Neutrophil (primary cell): ENCODE results near the gene SLC4A7.

Experiments
- H3K27ac ChIP-seq: fragments of 200-600 bp; sonication (generic); 2 replicates; pipeline ENCODE4 v1.5.1; 2016; ENCODE audit warnings: mild to moderate bottlenecking, moderate library complexity
- H3K27me3 ChIP-seq: fragments of 200-600 bp; sonication (generic); 2 replicates; pipeline ENCODE4 v1.6.0; 2016; ENCODE audit warnings: mild to moderate bottlenecking
- H3K36me3 ChIP-seq: fragments of 200-600 bp; sonication (generic); 2 replicates; pipeline ENCODE4 v1.5.1; 2017
- H3K4me1 ChIP-seq, 2 experiments: fragments of 200-600 bp in 1 of 2; sonication (generic) in 1 of 2; 1 replicate in 1 of 2; 2 replicates in 1 of 2; pipeline versions ENCODE4 v1.5.1 to v1.6.1; 2013 to 2016; ENCODE audit warnings: low read depth in 1 of 2, low read length in 1 of 2, mild to moderate bottlenecking in 1 of 2, moderate library complexity in 1 of 2; ENCODE audit not compliant: control insufficient read depth in 1 of 2, insufficient read depth in 1 of 2
- H3K4me3 ChIP-seq, 2 experiments: fragments of 200-600 bp in 1 of 2; sonication (generic) in 1 of 2; 1 replicate in 1 of 2; 2 replicates in 1 of 2; pipeline ENCODE4 v1.5.1; 2013 to 2016; ENCODE audit warnings: low read depth in 1 of 2, low read length in 1 of 2, mild to moderate bottlenecking in 1 of 2, moderate library complexity in 1 of 2
- H3K9me3 ChIP-seq: fragments of 200-600 bp; sonication (generic); 2 replicates; pipeline ENCODE4 v1.5.1; 2016
- CTCF ChIP-seq: fragments of 200-600 bp; sonication (generic); IDR thresholded peaks from 2 replicates; pipeline ENCODE4 v1.5.1; 2016; ENCODE audit warnings: antibody characterized with exemption

Gene SLC4A7

GRCh38 chr3:27501759-27502158 is 17.6 kb upstream of the SLC4A7 start:
- Histone ChIP-seq H3K9me3 (no peaks in the 10 kb centered on the region), H3K4me3 (no peak overlapping the region), H3K4me1 (peaks cover 0 to 5% of the 10 kb centered on the region in 2 experiments), H3K36me3 (no peaks in the 10 kb centered on the region), H3K27ac (no peak overlapping the region), H3K27me3 (no peaks in the 10 kb centered on the region)
- TF ChIP-seq CTCF = no peak

- Histone ChIP-seq H3K27ac (no peak overlapping the region), H3K36me3 (no peaks in the 10 kb centered on the region), H3K4me1 (peaks cover 0 to 5% of the 10 kb centered on the region in 2 experiments), H3K27me3 (no peaks in the 10 kb centered on the region), H3K9me3 (no peaks in the 10 kb centered on the region), H3K4me3 (no peak overlapping the region)
- no peak for TF ChIP-seq CTCF
Observed at GRCh38 chr3:27500986-27501385, 16.8 kb upstream of the SLC4A7 start.

- Histone ChIP-seq H3K4me3 (no peak overlapping the region), H3K27me3 (no peaks in the 10 kb centered on the region), H3K27ac (no peak overlapping the region), H3K4me1 (peaks cover 0 to 5% of the 10 kb centered on the region in 2 experiments), H3K36me3 (no peaks in the 10 kb centered on the region), H3K9me3 (no peaks in the 10 kb centered on the region)
- TF ChIP-seq CTCF = no peak
Observed at GRCh38 chr3:27500035-27500434, 15.9 kb upstream of the SLC4A7 start.

GRCh38 chr3:27494784-27495183 is 10.6 kb upstream of the SLC4A7 start:
- H3K36me3 ChIP-seq = no peaks in the 10 kb centered on the region
- no peak overlapping the region for H3K4me3 ChIP-seq
- no peaks in the 10 kb centered on the region for H3K9me3 ChIP-seq
- no peaks in the 10 kb centered on the region for H3K27me3 ChIP-seq
- no peaks in the 10 kb centered on the region for H3K4me1 ChIP-seq
- H3K27ac ChIP-seq = no peak overlapping the region
- TF ChIP-seq CTCF = no peak

- no peak overlapping the region for H3K4me3 ChIP-seq
- peaks cover 0 to 5% of the 10 kb centered on the region in 2 experiments for H3K4me1 ChIP-seq
- no peaks in the 10 kb centered on the region for H3K36me3 ChIP-seq
- H3K27me3 ChIP-seq = peaks cover under 1% of the 10 kb centered on the region
- H3K27ac ChIP-seq = no peak overlapping the region
- no peak for TF ChIP-seq CTCF
- H3K9me3 ChIP-seq = no peaks in the 10 kb centered on the region
Observed at GRCh38 chr3:27488821-27489220, 4.6 kb upstream of the SLC4A7 start.

GRCh38 chr3:27487383-27487782 is 3.2 kb upstream of the SLC4A7 start:
- Histone ChIP-seq H3K36me3 (no peaks in the 10 kb centered on the region), H3K4me1 (peaks cover 9 to 14% of the 10 kb centered on the region in 2 experiments), H3K27me3 (peaks cover 15% of the 10 kb centered on the region), H3K9me3 (no peaks in the 10 kb centered on the region), H3K4me3 (no peak overlapping the region), H3K27ac (no peak overlapping the region)
- TF ChIP-seq CTCF = no peak
